GM23248 (cell line): ENCODE data around the gene SLC5A8. TPM values are rescaled to one million over a fixed set of nuclear protein-coding genes. Genes with fewer than 3 reads are reported as not detected.
"Not testable (repeated sequence)": the region's sequence is repeated elsewhere in the genome, so short reads cannot be mapped to it uniquely, and the experiment has no call there.

Source experiments
- DNase-seq: peaks from one replicate; pipeline ENCODE4 v3.0.0-alpha.2; 2015
- H2AFZ ChIP-seq: fragments of 200-600 bp; sonication (generic); 2 replicates; pipeline ENCODE4 v1.6.1; 2016; ENCODE audit warnings: antibody characterized with exemption
- H3F3A ChIP-seq: fragments of 200-600 bp; sonication (generic); 2 replicates; pipeline ENCODE4 v1.6.1; 2016; ENCODE audit warnings: mild to moderate bottlenecking, antibody characterized with exemption, mixed run types; ENCODE audit not compliant: insufficient read depth
- H3K27ac ChIP-seq: fragments of 200-600 bp; sonication (generic); 2 replicates; pipeline ENCODE4 v1.5.1; 2016; ENCODE audit warnings: mild to moderate bottlenecking
- H3K27me3 ChIP-seq: fragments of 200-600 bp; sonication (generic); replicated peaks from 2 replicates; pipeline ENCODE4 v1.6.1; 2016; ENCODE audit warnings: mild to moderate bottlenecking; ENCODE audit not compliant: insufficient read depth
- H3K36me3 ChIP-seq: fragments of 200-600 bp; sonication (generic); 2 replicates; pipeline ENCODE4 v1.6.1; 2016; ENCODE audit warnings: low read depth, mild to moderate bottlenecking
- H3K4me1 ChIP-seq: fragments of 200-600 bp; sonication (generic); 2 replicates; pipeline ENCODE4 v1.6.1; 2016; ENCODE audit warnings: mild to moderate bottlenecking; ENCODE audit not compliant: insufficient read depth
- H3K4me2 ChIP-seq: fragments of 200-600 bp; sonication (generic); one replicate; pipeline ENCODE4 v1.6.1; 2016; ENCODE audit warnings: mild to moderate bottlenecking; ENCODE audit not compliant: unreplicated experiment
- H3K4me3 ChIP-seq: fragments of 200-600 bp; sonication (generic); 2 replicates; pipeline ENCODE4 v1.5.1; 2016; ENCODE audit warnings: mild to moderate bottlenecking
- H3K79me2 ChIP-seq: fragments of 200-600 bp; sonication (generic); 2 replicates; pipeline ENCODE4 v1.6.1; 2016; ENCODE audit warnings: mild to moderate bottlenecking; ENCODE audit not compliant: insufficient read depth
- H3K9ac ChIP-seq: fragments of 200-600 bp; sonication (generic); 2 replicates; pipeline ENCODE4 v1.6.1; 2016; ENCODE audit warnings: mild to moderate bottlenecking
- H3K9me2 ChIP-seq: fragments of 200-600 bp; sonication (generic); 2 replicates; pipeline ENCODE4 v1.6.1; 2016; ENCODE audit warnings: mixed run types, mild to moderate bottlenecking, moderate library complexity; ENCODE audit not compliant: insufficient read depth
- H3K9me3 ChIP-seq: fragments of 200-600 bp; sonication (generic); one replicate; pipeline ENCODE4 v1.6.1; 2017; ENCODE audit warnings: low read depth
- H4K20me1 ChIP-seq: fragments of 200-600 bp; sonication (generic); 2 replicates; pipeline ENCODE4 v1.6.0; 2016; ENCODE audit not compliant: insufficient read depth
- EZH2 ChIP-seq: fragments of 200-600 bp; sonication (generic); IDR thresholded peaks from 2 replicates; pipeline ENCODE4 v1.6.1; 2018; ENCODE audit warnings: antibody characterized with exemption, mild to moderate bottlenecking; ENCODE audit not compliant: insufficient read depth, poor library complexity, severe bottlenecking
- EZH2phosphoT487 ChIP-seq: fragments of 200-600 bp; sonication (generic); IDR thresholded peaks from 2 replicates; pipeline ENCODE4 v1.6.1; 2018; ENCODE audit warnings: antibody characterized with exemption, moderate library complexity, mild to moderate bottlenecking, low read depth; ENCODE audit not compliant: insufficient read depth
- WGBS, 2 experiments: methylation state at CpG; one replicate each; pipeline ENCODE4 v1.1.6; 2015 to 2017; ENCODE audit warnings: low lambda C conversion rate in 2 of 2, low coverage in 1 of 2; ENCODE audit errors: missing lambda C conversion rate in 2 of 2; 5-methylcytosine and 5-hydroxymethylcytosine counted together
- in situ Hi-C: fragments of 300-500 bp; cut with MboI; formaldehyde crosslinking; loops from 2 replicates; pipeline ENCODE4 v1.15.0; 2020
- polyA plus RNA-seq: library from polyadenylated mRNA; unstranded; fragments of >200 nt; fragmentation: Nextera tagmentation; extraction: Ambion mirVana; gene quantifications from 2 replicates; pipeline ENCODE4 v1.2.1, GENCODE V29; 2016
- total RNA-seq: library from RNA; depleted of rRNA; stranded (reverse); fragments of >200 nt; shearing (Covaris generic); gene quantifications from 2 replicates; pipeline ENCODE4 v1.2.3, GENCODE V29; 2014

Gene SLC5A8
- total and polyA plus RNA-seq, 2 experiments from 2014 or later = not detected

- Histone ChIP-seq H3K4me3 (no peak overlapping the region), H3K27ac (no peak overlapping the region), H3K36me3 (no peaks in the 10 kb centered on the region), H4K20me1 (no peaks in the 10 kb centered on the region), H3K9me2 (no peaks in the 10 kb centered on the region), H3K4me1 (no peaks in the 10 kb centered on the region), H3K79me2 (no peaks in the 10 kb centered on the region), H3K9me3 (no peaks in the 10 kb centered on the region), H3K27me3 (no peaks in the 10 kb centered on the region), H2AFZ (no peak overlapping the region), H3F3A (no peaks in the 10 kb centered on the region), H3K9ac (no peak overlapping the region), H3K4me2 (no peak overlapping the region)
- no peak for DNase-seq
- WGBS, 2 experiments = 80 to 89% methylated on average over 5 of the region's 5 CpGs
- no peak for TF ChIP-seq EZH2phosphoT487
- no peak for TF ChIP-seq EZH2
- in situ Hi-C loops = no loop called here
Measured at GRCh38 chr12:101168001-101168400, 42.0 kb downstream of the SLC5A8 start.

- no peak overlapping the region for H3K4me2 ChIP-seq
- H3K79me2 ChIP-seq = no peaks in the 10 kb centered on the region
- H3K4me3 ChIP-seq = no peak overlapping the region
- TF ChIP-seq EZH2phosphoT487 (no peak), EZH2 (no peak)
- in situ Hi-C loops = no loop called here
- H3K36me3 ChIP-seq = no peaks in the 10 kb centered on the region
- no peaks in the 10 kb centered on the region for H3K9me3 ChIP-seq
- H3K27me3 ChIP-seq = no peaks in the 10 kb centered on the region
- no peaks in the 10 kb centered on the region for H3K9me2 ChIP-seq
- 65 to 66% methylated on average over 5 of the region's 5 CpGs for WGBS, 2 experiments
- no peaks in the 10 kb centered on the region for H4K20me1 ChIP-seq
- no peak overlapping the region for H3K27ac ChIP-seq
- DNase-seq = no peak
- no peak overlapping the region for H3K9ac ChIP-seq
- no peaks in the 10 kb centered on the region for H3F3A ChIP-seq
- H2AFZ ChIP-seq = no peak overlapping the region
- H3K4me1 ChIP-seq = no peaks in the 10 kb centered on the region
Measured at GRCh38 chr12:101166866-101167265, 43.2 kb downstream of the SLC5A8 start.

GRCh38 chr12:101165319-101165718 is 44.7 kb downstream of the SLC5A8 start:
- DNase-seq = no peak
- H3F3A ChIP-seq = no peaks in the 10 kb centered on the region

GRCh38 chr12:101145777-101146431 is 64.1 kb downstream of the SLC5A8 start:
- H3K9ac ChIP-seq, in situ Hi-C loops, H3K9me2 ChIP-seq, H3K36me3 ChIP-seq, H3K4me3 ChIP-seq, H3F3A ChIP-seq, H3K4me1 ChIP-seq, H4K20me1 ChIP-seq, DNase-seq, H3K27me3 ChIP-seq, H3K27ac ChIP-seq, H3K4me2 ChIP-seq, H2AFZ ChIP-seq, H3K9me3 ChIP-seq, H3K79me2 ChIP-seq: not testable (repeated sequence)
- WGBS, 2 experiments = 81 to 86% methylated on average over 34 to 35 of the region's 35 CpGs

More at GRCh38 chr12:101165319-101165718, 44.7 kb downstream of the SLC5A8 start:
- TF ChIP-seq EZH2phosphoT487 = no peak
- no peak for TF ChIP-seq EZH2
- Histone ChIP-seq H3K27ac (no peak overlapping the region), H3K79me2 (no peaks in the 10 kb centered on the region), H3K9ac (no peak overlapping the region), H3K4me3 (no peak overlapping the region), H3K9me3 (no peaks in the 10 kb centered on the region), H3K4me1 (no peaks in the 10 kb centered on the region), H4K20me1 (no peaks in the 10 kb centered on the region), H3K27me3 (no peaks in the 10 kb centered on the region), H3K36me3 (no peaks in the 10 kb centered on the region), H3K4me2 (no peak overlapping the region), H2AFZ (no peak overlapping the region), H3K9me2 (no peaks in the 10 kb centered on the region)
- 54 to 70% methylated on average over 4 of the region's 4 CpGs for WGBS, 2 experiments
- in situ Hi-C loops = no loop called here
